ENCODE data around the gene SYN1. TPM values are rescaled to one million over a fixed set of nuclear protein-coding genes. Genes with fewer than 3 reads are reported as not detected.

The SYN1 gene
- total RNA-seq, 1 experiment from 2014 or later: 11.7 TPM

- Mint-ChIP-seq H3K36me3 (ENCODE audit: insufficient read depth in 1 of 3, low read depth in 3 of 3) (peaks cover 32 to 53% (median 37%) of the 10 kb centered on the region in 3 experiments), H3K27me3 (ENCODE audit: low read depth) (no peaks in the 10 kb centered on the region), H3K9me3 (peaks cover 78 to 81% of the 10 kb centered on the region in 2 experiments), H3K4me1 (peaks cover 21 to 22% of the 10 kb centered on the region in 2 experiments), H3K4me3 (peak within 1 kb of the TSS; percentile 83 to 87), H3K27ac (peak within 1 kb of the TSS; percentile 92 to 97 (median 94))
- no peak within 1 kb of the TSS for H2BK12ac ChIP-seq (ENCODE audit: insufficient read length, low read depth, low read length)
- no peak within 1 kb of the TSS for H4K8ac ChIP-seq (replicated peaks; ENCODE audit: insufficient read length, low read depth, low read length)
- no peak within 1 kb of the TSS for H2BK120ac ChIP-seq (ENCODE audit: low read depth, low read length, poor library complexity, severe bottlenecking)
- H3K4me1 ChIP-seq (ENCODE audit: insufficient read depth, low read length): no peaks in the 10 kb centered on the region; the same call in 1 of the 2 replicates
- H3K18ac ChIP-seq (ENCODE audit: insufficient read length, low read depth, low read length): peak within 1 kb of the TSS; percentile 50
- H3K56ac ChIP-seq (ENCODE audit: insufficient read length, low read depth, low read length): no peak within 1 kb of the TSS
- peak within 1 kb of the TSS; percentile 77 for H3K9ac ChIP-seq (ENCODE audit: extremely low read depth, insufficient read length, low read length)
- no peak within 1 kb of the TSS for H2BK5ac ChIP-seq (ENCODE audit: insufficient read length, low read length)
- H3K4me2 ChIP-seq (ENCODE audit: insufficient read depth, insufficient read length, low read length): peak within 1 kb of the TSS; percentile 70
- no peak within 1 kb of the TSS for H3K27ac ChIP-seq (ENCODE audit: insufficient read length, low read depth, low read length)
- H3K79me2 ChIP-seq (ENCODE audit: insufficient read depth, low read length): no peaks in the 10 kb centered on the region
- no peak within 1 kb of the TSS for H2BK20ac ChIP-seq (ENCODE audit: low read depth, low read length, poor library complexity, severe bottlenecking)
- peaks cover 2% of the 10 kb centered on the region for H3K79me1 ChIP-seq (ENCODE audit: insufficient read depth, low read depth, low read length, poor library complexity, severe bottlenecking)
- no peaks in the 10 kb centered on the region for H4K20me1 ChIP-seq (ENCODE audit: control insufficient read depth, insufficient read depth, insufficient read length)
- no peak within 1 kb of the TSS for H2AK5ac ChIP-seq (ENCODE audit: insufficient read length, low read length)
- H2BK15ac ChIP-seq (ENCODE audit: low read depth, low read length): no peak within 1 kb of the TSS
- no peak within 1 kb of the TSS for H3K4ac ChIP-seq (ENCODE audit: low read depth, low read length)
- no CpG with 5 or more reads among the region's 65 CpGs for WGBS (ENCODE audit: extremely low coverage, insufficient read length, low lambda C conversion rate)
- H3K14ac ChIP-seq (ENCODE audit: insufficient read depth, low read length): peak within 1 kb of the TSS; percentile 73
- no peak within 1 kb of the TSS for H2AFZ ChIP-seq (ENCODE audit: low read length)
- no peak for TF ChIP-seq CTCF (conservative IDR thresholded peaks at IDR 0.05)
- H3T11ph ChIP-seq (ENCODE audit: low read length): no peak within 1 kb of the TSS
- no peak within 1 kb of the TSS for H4K5ac ChIP-seq (ENCODE audit: insufficient read length, low read depth, low read length)
- H3K23me2 ChIP-seq (ENCODE audit: insufficient read length, low read depth, low read length, poor library complexity, severe bottlenecking): no peaks in the 10 kb centered on the region
- DNase-seq: peak; percentile 99
- no peaks in the 10 kb centered on the region for H3K27me3 ChIP-seq (ENCODE audit: insufficient read depth, low read length)
- H3K9me3 ChIP-seq (ENCODE audit: control insufficient read depth, low read depth, low read length): peaks cover 42% of the 10 kb centered on the region
- no peak within 1 kb of the TSS for H4K91ac ChIP-seq (ENCODE audit: insufficient read length, low read depth, low read length)
- H3K23ac ChIP-seq (ENCODE audit: insufficient read length, low read depth, low read length): no peak within 1 kb of the TSS
Observed at GRCh38 chrX:47650164-47651042, 30.7 kb upstream of the SYN1 start, which contains the start of gene ELK1. Gene ELK1 (minus strand): TSS chrX:47650563. CDS start chrX:47641441, 9,122 bp downstream.
